ENCODE results near the gene IRF6. TPM values are rescaled to one million over a fixed set of nuclear protein-coding genes. Genes with fewer than 3 reads are reported as not detected.
A peak's percentile ranks its signal among the peaks of the same experiment; 100 is the strongest.

The IRF6 gene
- polyA plus RNA-seq, 1 donor = 68.0 TPM

DNA sequence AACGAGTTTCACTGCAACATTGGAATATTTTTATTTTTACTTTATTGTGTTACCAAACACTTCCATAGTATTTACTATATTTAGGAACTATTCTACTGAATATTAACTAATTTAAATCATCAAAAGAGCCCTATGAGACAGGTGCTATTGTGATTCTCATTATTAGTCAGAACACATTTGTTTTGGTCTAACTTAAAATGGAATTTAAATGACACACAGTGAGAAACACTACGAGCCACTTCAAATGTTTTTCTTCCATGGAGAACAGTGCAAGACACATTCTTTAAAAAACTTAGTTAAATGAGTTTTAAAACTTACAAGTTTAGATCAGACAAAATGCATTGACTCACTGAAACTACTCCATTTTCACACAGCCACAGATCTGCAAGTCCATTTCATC is 56.7 kb downstream of the IRF6 start:
- WGBS (ENCODE audit: insufficient coverage, low lambda C conversion rate) = 94% methylated on average over 2 of the region's 2 CpGs
- H3K9me3 ChIP-seq (ENCODE audit: control insufficient read depth, low read depth, low read length) = no peaks in the 10 kb centered on the region
- H3K4me1 ChIP-seq (ENCODE audit: control insufficient read depth, insufficient read depth, low read length) = peaks cover 16% of the 10 kb centered on the region
- H3K27me3 ChIP-seq (ENCODE audit: control insufficient read depth, insufficient read depth, low read length) = no peaks in the 10 kb centered on the region
- no peak overlapping the region for H3K27ac ChIP-seq (ENCODE audit: low read length)
- DNase-seq = no peak
- no peak overlapping the region for H3K4me3 ChIP-seq (ENCODE audit: low read length)
- H3K36me3 ChIP-seq (ENCODE audit: control insufficient read depth, insufficient read depth, low read length) = no peaks in the 10 kb centered on the region

DNA sequence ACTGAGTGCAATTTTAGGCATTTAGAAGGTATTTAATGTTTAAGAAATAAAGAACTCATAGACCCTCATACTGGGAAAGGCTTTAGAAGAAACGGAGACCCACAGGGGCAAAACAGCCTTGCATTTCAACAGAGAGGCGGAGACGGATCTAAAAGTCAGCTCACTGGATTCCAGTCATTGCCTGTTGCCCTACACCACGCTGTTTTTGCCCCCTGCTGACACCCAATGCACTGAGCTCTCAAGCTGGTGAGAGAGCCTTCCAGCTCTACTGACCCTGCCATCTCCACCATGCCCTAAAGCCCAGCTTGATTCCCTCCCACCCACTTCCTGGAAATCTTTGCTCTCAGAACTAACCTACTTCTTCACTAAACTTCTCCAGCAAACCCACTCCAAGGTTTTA is 57.3 kb downstream of the IRF6 start:
- Histone ChIP-seq H3K4me3 (ENCODE audit: low read length) (no peak overlapping the region), H3K4me1 (ENCODE audit: control insufficient read depth, insufficient read depth, low read length) (peaks cover 16% of the 10 kb centered on the region), H3K9me3 (ENCODE audit: control insufficient read depth, low read depth, low read length) (no peaks in the 10 kb centered on the region), H3K27me3 (ENCODE audit: control insufficient read depth, insufficient read depth, low read length) (no peaks in the 10 kb centered on the region), H3K27ac (ENCODE audit: low read length) (no peak overlapping the region), H3K36me3 (ENCODE audit: control insufficient read depth, insufficient read depth, low read length) (no peaks in the 10 kb centered on the region)
- DNase-seq = no peak
- WGBS (ENCODE audit: insufficient coverage, low lambda C conversion rate) = no CpG with 5 or more reads among the region's 4 CpGs

DNA sequence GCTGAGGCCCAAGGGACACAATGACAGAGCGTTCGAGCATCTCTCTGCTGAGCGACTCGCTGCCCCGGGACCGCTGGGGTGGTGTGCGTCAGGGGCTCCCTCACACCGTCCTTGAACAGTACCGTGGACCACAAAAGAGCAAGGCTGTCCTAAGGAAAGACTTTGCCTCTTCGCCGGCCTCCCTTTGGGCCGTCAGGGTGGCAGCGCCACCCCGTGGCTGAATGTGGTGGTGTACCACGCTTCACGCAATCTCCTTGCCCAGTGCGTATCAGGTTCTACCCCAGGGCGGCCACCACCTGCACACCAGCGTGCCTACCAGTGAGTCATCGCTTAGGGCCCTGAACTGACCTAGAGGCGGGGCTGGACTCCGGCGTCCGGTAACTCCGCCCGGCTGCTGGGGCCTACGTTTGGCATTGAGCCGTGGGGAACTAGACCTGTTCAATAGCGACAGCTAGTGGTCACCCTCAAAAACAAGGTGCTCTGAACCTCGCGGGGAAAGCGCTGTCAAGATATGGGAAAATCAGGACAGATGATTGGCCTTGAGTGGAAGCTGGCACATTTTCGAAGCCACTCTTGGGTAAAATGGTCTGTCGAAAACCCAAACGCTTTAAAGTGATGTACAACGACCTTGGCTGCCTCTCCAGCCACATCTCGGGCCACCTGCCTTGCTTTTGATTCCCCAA is 58.2 kb downstream of the IRF6 start:
- H3K4me3 ChIP-seq (ENCODE audit: low read length) = peak overlapping the region; percentile 7
- no peaks in the 10 kb centered on the region for H3K27me3 ChIP-seq (ENCODE audit: control insufficient read depth, insufficient read depth, low read length)
- DNase-seq = peak; percentile 97 to 98
- no CpG with 5 or more reads among the region's 37 CpGs for WGBS (ENCODE audit: insufficient coverage, low lambda C conversion rate)
- H3K36me3 ChIP-seq (ENCODE audit: control insufficient read depth, insufficient read depth, low read length) = no peaks in the 10 kb centered on the region
- H3K9me3 ChIP-seq (ENCODE audit: control insufficient read depth, low read depth, low read length) = no peaks in the 10 kb centered on the region
- peaks cover 22% of the 10 kb centered on the region for H3K4me1 ChIP-seq (ENCODE audit: control insufficient read depth, insufficient read depth, low read length)
- H3K27ac ChIP-seq (ENCODE audit: low read length) = peak overlapping the region; percentile 64

DNA sequence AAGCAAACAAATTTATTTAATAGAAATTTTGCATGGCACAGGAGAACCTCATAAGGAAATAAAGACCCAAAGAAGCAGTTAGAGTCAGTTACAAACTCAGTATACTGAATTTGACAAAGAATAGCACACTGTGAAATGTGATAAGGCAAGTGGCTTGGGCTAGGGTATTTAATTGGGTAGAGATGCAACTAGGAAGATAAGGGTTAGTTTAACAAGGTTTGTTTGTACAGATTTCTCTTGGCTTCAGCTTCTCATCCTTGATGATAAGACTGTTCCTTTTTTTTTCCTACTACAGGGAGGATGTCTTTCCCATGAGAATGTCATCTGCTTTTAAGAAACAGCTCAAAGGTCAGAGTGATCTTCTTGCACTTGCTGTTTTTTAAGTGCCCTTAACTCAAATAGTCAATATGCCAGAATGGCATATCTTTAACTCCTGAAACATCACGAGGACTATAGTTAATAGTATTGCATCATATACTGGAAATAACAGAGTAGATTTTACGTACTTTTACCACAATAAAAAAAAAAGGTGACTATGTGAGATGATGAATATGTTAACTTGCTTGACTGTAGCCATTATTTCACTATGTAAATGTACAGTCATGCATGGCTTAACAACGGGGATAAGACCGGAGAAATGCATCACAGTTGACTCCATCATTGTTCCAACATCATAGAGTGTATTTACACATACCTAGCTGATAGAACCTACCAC is 59.3 kb downstream of the IRF6 start:
- Histone ChIP-seq H3K4me3 (ENCODE audit: low read length) (no peak overlapping the region), H3K27me3 (ENCODE audit: control insufficient read depth, insufficient read depth, low read length) (no peaks in the 10 kb centered on the region), H3K36me3 (ENCODE audit: control insufficient read depth, insufficient read depth, low read length) (no peaks in the 10 kb centered on the region), H3K4me1 (ENCODE audit: control insufficient read depth, insufficient read depth, low read length) (peaks cover 30% of the 10 kb centered on the region), H3K27ac (ENCODE audit: low read length) (peak overlapping the region; percentile 64), H3K9me3 (ENCODE audit: control insufficient read depth, low read depth, low read length) (no peaks in the 10 kb centered on the region)
- peak; percentile 69 to 87 for DNase-seq
- WGBS (ENCODE audit: insufficient coverage, low lambda C conversion rate) = 0% methylated on average over 1 of the region's 4 CpGs

DNA sequence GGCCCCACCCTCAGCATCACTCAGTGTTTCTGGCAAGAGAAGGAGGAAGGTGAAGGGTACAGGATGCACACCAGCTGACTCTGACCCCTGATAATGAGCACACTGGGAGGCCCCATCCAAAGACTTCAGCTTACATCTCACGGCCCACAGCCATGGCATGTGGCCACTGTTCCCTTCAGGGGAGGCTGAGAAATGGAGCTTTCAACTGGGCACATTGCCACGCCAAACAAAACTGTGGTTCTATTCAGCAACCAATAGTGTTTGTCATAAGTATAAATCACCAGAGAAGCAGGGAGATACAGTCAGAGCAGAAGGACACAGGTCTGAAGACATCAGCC is 62.8 kb downstream of the IRF6 start:
- no peak overlapping the region for H3K27ac ChIP-seq (ENCODE audit: low read length)
- no peak for DNase-seq
- no CpG with 5 or more reads among the region's 2 CpGs for WGBS (ENCODE audit: insufficient coverage, low lambda C conversion rate)

DNA sequence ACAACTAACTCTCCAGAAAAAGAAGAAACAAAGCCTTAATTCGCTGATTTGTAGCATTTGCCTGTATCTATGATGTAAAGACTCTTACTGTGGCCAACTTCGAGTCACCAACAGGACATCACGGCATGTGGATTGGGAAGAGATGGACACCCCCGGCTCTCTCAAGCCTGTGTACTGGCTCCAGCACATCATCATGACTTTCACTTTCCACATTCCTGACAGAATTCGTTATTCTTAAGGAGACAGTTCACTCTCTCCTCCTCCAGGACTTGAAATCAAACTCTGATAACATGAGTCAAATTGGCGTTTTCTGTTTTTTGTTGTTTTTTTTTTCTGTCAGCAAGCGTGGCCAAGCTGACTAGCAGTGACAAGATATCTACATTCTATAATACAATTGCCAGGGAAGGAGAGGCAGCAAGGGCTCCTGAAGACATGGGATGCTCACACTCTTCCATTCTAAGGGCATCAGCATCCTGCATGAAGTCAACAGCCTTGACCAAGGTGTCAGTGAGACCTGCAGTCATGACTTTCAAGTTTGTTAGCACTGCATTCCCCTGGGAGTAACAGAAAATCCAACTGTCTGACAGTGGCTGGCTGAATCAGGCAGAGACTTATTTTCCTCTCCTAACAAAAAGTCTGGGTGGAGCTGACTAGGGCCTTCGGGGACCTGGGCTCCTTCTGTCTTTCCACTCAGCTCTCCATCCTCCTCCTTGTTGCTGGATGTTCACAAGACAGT is 63.4 kb downstream of the IRF6 start:
- H3K36me3 ChIP-seq (ENCODE audit: control insufficient read depth, insufficient read depth, low read length) = no peaks in the 10 kb centered on the region
- H3K9me3 ChIP-seq (ENCODE audit: control insufficient read depth, low read depth, low read length) = no peaks in the 10 kb centered on the region
- H3K4me3 ChIP-seq (ENCODE audit: low read length) = no peak overlapping the region
- peak overlapping the region; percentile 49 for H3K27ac ChIP-seq (ENCODE audit: low read length)
- WGBS (ENCODE audit: insufficient coverage, low lambda C conversion rate) = 67% methylated on average over 2 of the region's 8 CpGs
- peaks cover 33% of the 10 kb centered on the region for H3K4me1 ChIP-seq (ENCODE audit: control insufficient read depth, insufficient read depth, low read length)
- no peaks in the 10 kb centered on the region for H3K27me3 ChIP-seq (ENCODE audit: control insufficient read depth, insufficient read depth, low read length)
- peak in 1 of 2 donors; percentile 47 for DNase-seq

More for the DNA sequence above, 62.8 kb downstream of the IRF6 start:
- H3K27me3 ChIP-seq (ENCODE audit: control insufficient read depth, insufficient read depth, low read length) = no peaks in the 10 kb centered on the region
- H3K4me3 ChIP-seq (ENCODE audit: low read length) = no peak overlapping the region
- no peaks in the 10 kb centered on the region for H3K36me3 ChIP-seq (ENCODE audit: control insufficient read depth, insufficient read depth, low read length)
- no peaks in the 10 kb centered on the region for H3K9me3 ChIP-seq (ENCODE audit: control insufficient read depth, low read depth, low read length)
- H3K4me1 ChIP-seq (ENCODE audit: control insufficient read depth, insufficient read depth, low read length) = peaks cover 36% of the 10 kb centered on the region

DNA sequence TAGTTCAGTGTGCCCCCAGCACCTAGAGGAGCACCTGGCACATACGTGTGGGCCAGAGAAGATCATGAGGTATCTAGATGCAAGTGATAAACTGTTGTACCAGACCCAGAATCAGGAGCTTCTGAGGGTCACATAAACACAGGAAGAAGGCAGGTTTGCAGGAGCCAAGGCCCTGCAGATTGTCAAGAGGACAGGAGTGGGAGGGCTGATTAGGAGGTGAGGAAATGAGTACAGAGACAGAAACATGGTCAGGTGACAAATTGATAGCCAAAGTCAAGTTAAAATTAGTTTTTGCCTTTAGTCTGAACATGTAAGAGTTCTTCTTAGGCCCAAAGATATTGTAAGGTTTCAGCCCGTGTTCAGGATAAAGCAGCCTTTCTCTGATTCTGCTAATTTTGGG is 64.1 kb downstream of the IRF6 start:
- Histone ChIP-seq H3K4me1 (ENCODE audit: control insufficient read depth, insufficient read depth, low read length) (peaks cover 26% of the 10 kb centered on the region), H3K36me3 (ENCODE audit: control insufficient read depth, insufficient read depth, low read length) (no peaks in the 10 kb centered on the region)

DNA sequence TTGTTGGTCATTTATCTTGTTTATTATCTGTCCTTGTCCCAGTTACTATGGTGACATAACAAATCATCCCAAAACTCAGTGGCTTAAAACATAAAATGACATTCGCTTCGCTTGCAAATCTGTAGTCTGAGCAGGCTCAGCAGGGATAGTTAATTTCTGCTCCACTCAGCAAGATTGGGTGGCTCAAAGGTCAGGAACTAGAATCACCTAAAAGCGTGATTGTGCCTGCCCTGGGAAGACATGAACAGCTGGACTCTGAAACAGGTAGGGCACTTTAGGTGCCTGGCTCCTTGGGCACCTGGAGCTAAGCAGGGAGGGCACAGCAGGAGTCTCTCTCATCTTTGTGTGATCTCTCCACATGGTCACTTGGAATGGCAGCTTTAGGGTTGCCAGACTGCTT is 64.7 kb downstream of the IRF6 start:
- peak; percentile 40 to 73 for DNase-seq
- Histone ChIP-seq H3K4me3 (ENCODE audit: low read length) (no peak overlapping the region), H3K9me3 (ENCODE audit: control insufficient read depth, low read depth, low read length) (no peaks in the 10 kb centered on the region), H3K27me3 (ENCODE audit: control insufficient read depth, insufficient read depth, low read length) (no peaks in the 10 kb centered on the region), H3K27ac (ENCODE audit: low read length) (peak overlapping the region; percentile 49), H3K36me3 (ENCODE audit: control insufficient read depth, insufficient read depth, low read length) (no peaks in the 10 kb centered on the region), H3K4me1 (ENCODE audit: control insufficient read depth, insufficient read depth, low read length) (peaks cover 26% of the 10 kb centered on the region)
- WGBS (ENCODE audit: insufficient coverage, low lambda C conversion rate) = no CpG with 5 or more reads among the region's 3 CpGs

More for the DNA sequence above, 64.1 kb downstream of the IRF6 start:
- DNase-seq = peak in 1 of 2 donors; percentile 42
- Histone ChIP-seq H3K9me3 (ENCODE audit: control insufficient read depth, low read depth, low read length) (no peaks in the 10 kb centered on the region), H3K27me3 (ENCODE audit: control insufficient read depth, insufficient read depth, low read length) (no peaks in the 10 kb centered on the region), H3K27ac (ENCODE audit: low read length) (peak overlapping the region; percentile 49), H3K4me3 (ENCODE audit: low read length) (no peak overlapping the region)
- WGBS (ENCODE audit: insufficient coverage, low lambda C conversion rate) = no CpG with 5 or more reads among the region's 2 CpGs

DNA sequence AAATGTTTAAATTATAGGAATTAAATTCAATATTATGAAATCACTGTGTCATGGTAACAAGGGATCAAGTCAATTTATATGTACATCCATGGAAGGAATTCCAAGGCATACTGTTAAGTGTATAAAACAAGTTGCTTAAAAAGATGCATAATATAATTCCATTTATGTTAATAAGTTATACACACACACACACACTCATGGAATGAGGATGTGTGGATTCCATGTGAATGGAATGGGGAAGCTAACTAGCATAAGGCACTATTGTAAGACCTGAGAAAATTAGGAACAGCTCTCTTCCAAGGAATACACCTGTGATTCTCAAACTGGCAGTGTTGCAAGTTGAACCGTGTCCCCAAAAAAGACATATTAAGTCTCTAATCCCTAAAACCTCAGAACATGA is 67.7 kb downstream of the IRF6 start:
- H3K27ac ChIP-seq (ENCODE audit: low read length) = no peak overlapping the region
- DNase-seq = no peak
- no peaks in the 10 kb centered on the region for H3K9me3 ChIP-seq (ENCODE audit: control insufficient read depth, low read depth, low read length)
- WGBS (ENCODE audit: insufficient coverage, low lambda C conversion rate) = no CpG with 5 or more reads among the region's 1 CpG
- no peak overlapping the region for H3K4me3 ChIP-seq (ENCODE audit: low read length)
- H3K27me3 ChIP-seq (ENCODE audit: control insufficient read depth, insufficient read depth, low read length) = no peaks in the 10 kb centered on the region
- H3K4me1 ChIP-seq (ENCODE audit: control insufficient read depth, insufficient read depth, low read length) = peaks cover 25% of the 10 kb centered on the region
- H3K36me3 ChIP-seq (ENCODE audit: control insufficient read depth, insufficient read depth, low read length) = no peaks in the 10 kb centered on the region

DNA sequence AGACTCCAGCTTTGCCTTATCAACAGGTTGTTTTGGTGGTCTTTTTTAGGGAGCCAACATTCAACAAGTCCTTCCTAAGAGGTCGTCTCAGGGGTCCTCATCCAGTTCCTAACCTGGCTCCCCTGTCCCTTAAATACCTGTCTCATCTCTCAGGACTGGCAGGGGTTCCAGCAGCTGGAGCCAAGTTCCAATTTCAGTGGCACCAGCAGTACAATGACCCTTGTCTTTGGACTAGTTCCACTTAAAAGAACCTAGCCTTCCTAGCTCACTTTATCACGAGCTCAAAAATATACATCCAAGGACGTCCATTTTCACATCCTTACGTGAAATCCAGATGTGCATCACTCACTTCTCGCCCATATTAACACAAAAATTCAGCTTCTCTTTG is 68.8 kb downstream of the IRF6 start:
- Histone ChIP-seq H3K27ac (ENCODE audit: low read length) (no peak overlapping the region), H3K9me3 (ENCODE audit: control insufficient read depth, low read depth, low read length) (no peaks in the 10 kb centered on the region), H3K4me1 (ENCODE audit: control insufficient read depth, insufficient read depth, low read length) (peaks cover 15% of the 10 kb centered on the region), H3K27me3 (ENCODE audit: control insufficient read depth, insufficient read depth, low read length) (no peaks in the 10 kb centered on the region), H3K36me3 (ENCODE audit: control insufficient read depth, insufficient read depth, low read length) (no peaks in the 10 kb centered on the region), H3K4me3 (ENCODE audit: low read length) (no peak overlapping the region)
- WGBS (ENCODE audit: insufficient coverage, low lambda C conversion rate) = 100% methylated on average over 1 of the region's 5 CpGs
- DNase-seq = no peak
